GM12801 (cell line): ENCODE results near the gene LILRA1.

Experiments used
- CTCF ChIP-seq: IDR thresholded peaks from one replicate; pipeline ENCODE4 v1.5.1; 2011; ENCODE audit warnings: control low read depth; ENCODE audit not compliant: insufficient read length; ENCODE audit errors: extremely low read depth

Gene LILRA1

GRCh38 chr19:54650108-54650655 is 56.8 kb downstream of the LILRA1 start:
- no peak for TF ChIP-seq CTCF
